GM10248 (cell line): ENCODE data around the gene DDI1.

Source experiments
- CTCF ChIA-PET: fragments of 300-600 bp; sonication (Branson Sonifier 250); formaldehyde crosslinking; extraction: SDS; loops from one replicate; lab custom pipeline; 2021; ENCODE audit warnings: antibody characterized with exemption; lab: Yijun Ruan, JAX
- POLR2A ChIA-PET: fragments of 350-650 bp; sonication (Branson Sonifier 250); formaldehyde crosslinking; extraction: SDS; loops from one replicate; lab custom pipeline; 2020; ENCODE audit warnings: antibody characterized with exemption; lab: Yijun Ruan, JAX
- DNase-seq: peaks from one replicate; pipeline ENCODE4 v3.0.0; 2012; ENCODE audit errors: extremely low spot score
- CTCF ChIP-seq: IDR thresholded peaks from 2 replicates; pipeline ENCODE4 v1.5.1; 2012; ENCODE audit warnings: mild to moderate bottlenecking, low read depth; ENCODE audit errors: extremely low read depth, missing control alignments, control extremely low read depth

DDI1 gene

DNA sequence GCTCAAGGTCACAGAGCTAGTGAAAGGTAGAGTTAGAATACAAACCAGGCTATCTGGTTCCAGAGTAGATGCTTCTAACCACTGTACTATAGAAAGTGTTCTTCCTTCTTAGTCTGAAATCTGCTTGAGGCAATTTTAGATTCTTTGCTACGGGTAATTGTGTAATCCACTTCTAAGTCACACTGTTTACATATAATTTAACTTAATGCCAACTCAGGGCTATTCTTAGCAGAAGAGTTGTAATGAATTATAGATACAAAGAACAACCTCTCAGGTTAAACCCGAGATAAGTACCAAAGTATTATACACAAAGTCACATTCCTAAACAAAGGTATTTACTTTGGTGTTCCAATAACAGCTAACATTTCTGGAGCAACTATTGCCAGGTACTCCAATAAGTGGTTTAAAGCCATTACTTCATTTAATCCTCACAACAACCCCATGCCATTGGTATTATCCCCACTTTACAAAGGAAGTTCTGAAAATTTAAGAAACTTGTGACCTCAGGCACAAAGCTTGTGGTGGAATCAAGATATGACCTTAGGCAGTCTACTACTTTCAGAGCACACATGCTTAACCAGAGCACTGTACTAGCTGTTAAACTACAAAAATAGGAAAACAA lies 31.1 kb upstream of the DDI1 start:
- POLR2A ChIA-PET, result no interaction called here
- DNase-seq, result no peak
- TF ChIP-seq CTCF, result no peak
- CTCF ChIA-PET, result interaction anchor here (0.8 kb wide), 1 partner anchor 9 kb away, joined by 3 read pairs; no protein-coding TSS in a partner anchor

- no peak for TF ChIP-seq CTCF
- no peak for DNase-seq
- POLR2A ChIA-PET, result no interaction called here
- CTCF ChIA-PET, result no interaction called here
These were observed 26.7 kb upstream of the DDI1 start for GRCh38 chr11:104009744-104010143.

DNA sequence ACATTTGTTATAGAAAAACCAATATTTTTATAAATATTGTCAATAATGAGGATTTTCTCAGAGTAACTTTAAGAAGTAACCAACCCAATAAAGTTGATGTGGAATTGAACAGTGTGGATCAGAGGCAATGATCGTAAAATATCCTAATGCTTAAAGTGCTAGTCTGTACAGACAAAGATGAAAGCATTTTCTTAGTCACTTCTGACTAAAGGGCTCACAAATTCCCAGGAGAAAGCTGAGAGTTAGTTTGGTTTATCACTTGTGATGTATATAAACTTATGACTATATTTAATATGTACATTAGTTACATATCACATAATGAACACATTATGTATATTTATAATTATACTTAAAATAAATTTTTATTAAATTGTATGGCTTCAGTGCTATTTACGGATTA lies 25.4 kb upstream of the DDI1 start:
- CTCF ChIA-PET, result interaction anchor here (1.0 to 2.4 kb wide), 4 partner anchors 14 to 48 kb away, joined by 3 to 6 read pairs (median 4); no protein-coding TSS in a partner anchor
- POLR2A ChIA-PET, result no interaction called here

GRCh38 chr11:104015649-104016415 lies 20.6 kb upstream of the DDI1 start:
- CTCF ChIA-PET, result interaction anchor here (1.7 kb wide), 1 partner anchor 17 kb away, joined by 4 read pairs; no protein-coding TSS in a partner anchor
- DNase-seq, result peak; percentile 10
- no peak for TF ChIP-seq CTCF
- POLR2A ChIA-PET, result no interaction called here

More for the DNA sequence above, 25.4 kb upstream of the DDI1 start:
- TF ChIP-seq CTCF, result no peak
- DNase-seq, result no peak

DNA sequence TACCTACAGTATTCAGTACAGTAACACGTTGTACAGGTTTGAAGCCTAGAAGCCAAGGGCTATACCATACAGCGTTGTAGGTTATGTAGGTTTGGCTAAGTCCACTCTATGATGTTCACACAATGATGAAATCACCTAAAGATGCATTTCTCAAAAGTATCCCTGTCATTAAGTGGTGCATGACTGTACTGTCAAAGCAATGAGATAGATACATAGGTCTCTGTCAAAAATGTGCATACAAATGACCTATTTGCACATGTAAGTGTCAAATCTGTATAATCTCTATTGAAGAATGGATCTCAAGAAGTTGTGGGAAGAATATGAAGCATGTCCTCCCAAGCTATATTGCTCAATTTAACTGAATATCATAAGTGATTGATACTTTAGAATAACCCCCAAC lies 11.9 kb upstream of the DDI1 start:
- no peak for TF ChIP-seq CTCF
- CTCF ChIA-PET, result interaction anchor here (1.1 kb wide), 1 partner anchor 13 kb away, joined by 4 read pairs; no protein-coding TSS in a partner anchor
- POLR2A ChIA-PET, result no interaction called here
- no peak for DNase-seq

DNA sequence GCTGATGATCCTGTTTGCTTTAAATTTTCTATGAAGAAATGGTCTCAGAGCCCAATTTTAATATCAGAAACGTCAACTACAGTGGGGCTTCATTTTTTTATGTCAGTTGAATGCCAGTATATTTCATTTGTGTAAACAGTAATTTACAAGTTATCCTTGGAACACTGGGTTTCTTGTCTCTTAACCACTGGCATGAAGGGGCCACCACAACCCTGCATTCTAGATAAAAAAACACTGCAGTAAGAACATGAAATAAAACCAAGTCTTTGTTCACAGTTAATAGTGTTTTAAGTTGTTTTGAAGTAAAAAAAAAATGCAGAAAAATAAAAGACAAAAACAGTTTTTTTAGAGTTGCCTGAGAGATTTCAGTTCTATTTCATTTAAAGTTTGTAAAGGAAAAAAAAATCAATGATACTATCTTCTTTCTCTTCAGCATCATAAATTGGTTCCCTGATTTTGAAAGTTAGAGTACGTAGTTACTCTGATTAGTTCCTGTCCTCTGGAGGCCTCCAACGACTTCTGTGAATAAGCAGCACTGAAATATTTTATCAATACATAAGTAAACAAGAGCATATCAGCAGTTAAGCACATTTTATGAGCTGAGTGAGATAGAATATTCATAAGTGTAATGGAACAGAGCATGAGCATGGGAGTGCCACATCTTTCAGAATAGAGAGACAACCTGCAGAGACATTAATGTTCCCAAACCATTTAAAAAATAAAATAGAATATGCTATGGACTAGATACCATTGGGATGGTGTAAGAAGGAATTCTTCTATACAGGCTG lies 7.8 kb upstream of the DDI1 start:
- no peak for TF ChIP-seq CTCF
- DNase-seq, result no peak
- POLR2A ChIA-PET, result no interaction called here
- CTCF ChIA-PET, result no interaction called here
